GM12878 (cell line): ENCODE results near the gene TMEM132D. TPM values are rescaled to one million over a fixed set of nuclear protein-coding genes. Genes with fewer than 3 reads are reported as not detected.

Experiments
- ATAC-seq: fragments of 200-7000 bp; cut with Tn5 transposase; 3 replicates; pipeline ENCODE4 v1.9.1; 2020; ENCODE audit warnings: mild to moderate bottlenecking, moderate library complexity
- BruUV-seq: library from RNA; stranded (reverse); fragments of 400-500 nt; replicated peaks from 2 replicates; lab custom pipeline; 2021; lab: Mats Ljungman, UMichigan
- CTCF ChIA-PET: fragments of 300-600 bp; sonication (Branson Sonifier 250); formaldehyde crosslinking; extraction: SDS; loops from one replicate; lab custom pipeline; 2021; ENCODE audit warnings: inconsistent platforms; lab: Yijun Ruan, JAX
- POLR2A ChIA-PET: fragments of 350-600 bp; formaldehyde crosslinking; extraction: SDS; loops from one replicate; lab custom pipeline; 2021; ENCODE audit warnings: inconsistent platforms; lab: Charles Lee
- RAD21 ChIA-PET: fragments of 300-600 bp; sonication (Branson Sonifier 250); formaldehyde crosslinking; loops from one replicate; lab custom pipeline; 2023; ENCODE audit warnings: antibody characterized with exemption; ENCODE audit not compliant: unreplicated experiment; lab: Charles Lee
- SMC1A ChIA-PET: fragments of 300-600 bp; sonication (Branson Sonifier 250); formaldehyde crosslinking; loops from one replicate; lab custom pipeline; 2023; ENCODE audit not compliant: unreplicated experiment, uncharacterized antibody; lab: Charles Lee
- DNase-seq: peaks from one replicate; pipeline ENCODE4 v3.0.0-alpha.2; 2011; ENCODE audit warnings: low read depth, low spot score
- FAIRE-seq: peaks from 3 replicates; lab custom pipeline; 2011; peaks lifted over from hg19 to GRCh38; lab: Jason Lieb, UNC
- H2AFZ ChIP-seq: 2 replicates; pipeline ENCODE4 v1.6.0; 2011; ENCODE audit warnings: low read depth, low read length, control low read depth; ENCODE audit not compliant: control insufficient read depth
- H3K27ac ChIP-seq: 2 replicates; pipeline ENCODE4 v1.5.1; 2011; ENCODE audit warnings: control low read depth; ENCODE audit not compliant: control insufficient read depth, insufficient read depth
- H3K27me3 ChIP-seq, 2 experiments: replicated peaks in 1 of 2; 2 replicates each; pipeline versions ENCODE4 v1.6.0 to v1.6.1; 2011; ENCODE audit warnings: low read length in 1 of 2; ENCODE audit not compliant: control insufficient read depth in 2 of 2, insufficient read depth in 2 of 2
- H3K36me3 ChIP-seq, 2 experiments: 2 replicates each; pipeline ENCODE4 v1.5.1; 2011; ENCODE audit warnings: low read length in 1 of 2; ENCODE audit not compliant: control insufficient read depth in 2 of 2, insufficient read depth in 2 of 2
- H3K4me1 ChIP-seq: 2 replicates; pipeline ENCODE4 v1.6.1; 2011; ENCODE audit warnings: mild to moderate bottlenecking, low read length, moderate library complexity, mixed read lengths; ENCODE audit not compliant: control insufficient read depth, insufficient read depth
- H3K4me2 ChIP-seq: 2 replicates; pipeline ENCODE4 v1.6.0; 2011; ENCODE audit warnings: control low read depth; ENCODE audit not compliant: control insufficient read depth, insufficient read depth
- H3K4me3 ChIP-seq: fragments of 200-600 bp; sonication (generic); 2 replicates; pipeline ENCODE4 v1.5.1; 2016
- H3K79me2 ChIP-seq: 2 replicates; pipeline ENCODE4 v1.6.0; 2011; ENCODE audit warnings: low read length; ENCODE audit not compliant: control insufficient read depth, insufficient read depth
- H3K9ac ChIP-seq: 2 replicates; pipeline ENCODE4 v1.8.0; 2011; ENCODE audit warnings: low read length, control low read depth, mixed read lengths; ENCODE audit not compliant: control insufficient read depth, insufficient read depth
- H3K9me3 ChIP-seq: replicated peaks from 3 replicates; pipeline ENCODE4 v1.5.1; 2011; ENCODE audit warnings: mild to moderate bottlenecking, low read length; ENCODE audit not compliant: control insufficient read depth, insufficient read depth
- H4K20me1 ChIP-seq: 2 replicates; pipeline ENCODE4 v1.6.0; 2011; ENCODE audit not compliant: control insufficient read depth, insufficient read depth
- CEBPB ChIP-seq, 2 experiments: fragments of 150-350 bp in 1 of 2; IDR thresholded peaks; 2 replicates each; pipeline ENCODE4 v1.6.1; 2012 to 2014; ENCODE audit warnings: low read depth in 2 of 2, low read length in 2 of 2, borderline replicate concordance in 1 of 2, inconsistent platforms in 1 of 2
- CREB1 ChIP-seq: IDR thresholded peaks from 2 replicates; pipeline ENCODE4 v1.6.1; 2012; ENCODE audit warnings: low read depth, mild to moderate bottlenecking, inconsistent platforms
- EED ChIP-seq: sonication (generic); IDR thresholded peaks from 2 replicates; pipeline ENCODE4 v1.6.1; 2016; ENCODE audit warnings: antibody characterized with exemption, low read depth
- HDAC2 ChIP-seq: fragments of 200-600 bp; sonication (generic); IDR thresholded peaks from 2 replicates; pipeline ENCODE4 v1.6.1; 2017
- IKZF1 ChIP-seq: fragments of 450-650 bp; conservative IDR thresholded peaks from 2 replicates; pipeline ENCODE4 v1.6.1; 2017; ENCODE audit warnings: antibody characterized with exemption, mild to moderate bottlenecking
- IRF4 ChIP-seq: IDR thresholded peaks from 2 replicates; pipeline ENCODE4 v1.6.1; 2011; ENCODE audit warnings: low read depth, low read length
- JUNB ChIP-seq: IDR thresholded peaks from 2 replicates; pipeline ENCODE4 v1.6.1; 2016; ENCODE audit warnings: antibody characterized with exemption, mild to moderate bottlenecking
- JUND ChIP-seq: IDR thresholded peaks from 2 replicates; pipeline ENCODE4 v1.6.1; 2012; ENCODE audit warnings: low read depth, mild to moderate bottlenecking, low read length, improper control_type of control experiment, moderate library complexity
- KAT2A ChIP-seq: conservative IDR thresholded peaks from 2 replicates; pipeline ENCODE4 v1.6.1; 2011; ENCODE audit warnings: low read depth, low read length; ENCODE audit not compliant: control insufficient read depth
- NR2C1 ChIP-seq: fragments of 450-650 bp; IDR thresholded peaks from 2 replicates; pipeline ENCODE4 v1.6.1; 2017; ENCODE audit warnings: antibody characterized with exemption, mild to moderate bottlenecking, moderate library complexity
- NR2F1 ChIP-seq: fragments of 450-650 bp; conservative IDR thresholded peaks from 2 replicates; pipeline ENCODE4 v1.6.1; 2017; ENCODE audit warnings: mild to moderate bottlenecking
- RAD51 ChIP-seq: fragments of 450-650 bp; IDR thresholded peaks from 2 replicates; pipeline ENCODE4 v1.6.1; 2016; ENCODE audit warnings: moderate library complexity, mild to moderate bottlenecking, inconsistent platforms
- RCOR1 ChIP-seq: conservative IDR thresholded peaks from 2 replicates; pipeline ENCODE4 v1.6.1; 2012; ENCODE audit warnings: low read depth, low read length, improper control_type of control experiment
- SMAD5 ChIP-seq: IDR thresholded peaks from 2 replicates; pipeline ENCODE4 v1.6.1; 2016; ENCODE audit warnings: antibody characterized with exemption, low read depth
- TARDBP ChIP-seq: IDR thresholded peaks from 2 replicates; pipeline ENCODE4 v1.6.1; 2016; ENCODE audit warnings: borderline replicate concordance
- TCF3 ChIP-seq: IDR thresholded peaks from 2 replicates; pipeline ENCODE4 v1.6.1; 2012; ENCODE audit warnings: low read depth, mild to moderate bottlenecking, low read length, borderline replicate concordance; ENCODE audit not compliant: insufficient read depth
- ZNF217 ChIP-seq: fragments of 450-650 bp; IDR thresholded peaks from 2 replicates; pipeline ENCODE4 v1.6.1; 2017; ENCODE audit warnings: antibody characterized with exemption, mild to moderate bottlenecking
- WGBS: methylation state at CpG from one replicate; pipeline ENCODE4 v1.1.6; 2016; ENCODE audit warnings: low lambda C conversion rate; ENCODE audit not compliant: insufficient replicate concordance, insufficient coverage; ENCODE audit errors: missing lambda C conversion rate; 5-methylcytosine and 5-hydroxymethylcytosine counted together
- in situ Hi-C: fragments of 300-500 bp; cut with MboI; formaldehyde crosslinking; loops from 9 replicates; pipeline ENCODE4 v1.14.3; 2018; ENCODE audit warnings: mixed read lengths
- intact Hi-C: fragments of 100-400 bp; cut with micrococcal nuclease; formaldehyde crosslinking; loops from one replicate; pipeline ENCODE4 v1.14.2; 2022; ENCODE audit not compliant: unreplicated experiment
- polyA plus RNA-seq, 11 experiments: library from polyadenylated mRNA; depleted of rRNA in 4 of 11; unstranded in 6 of 11; stranded (reverse) in 5 of 11; fragments of >200 nt; fragmentation: Nextera tagmentation in 4 of 11; fragmentation: Illumina TruSeq in 1 of 11; extraction: Ambion mirVana in 4 of 11; extraction: Trizol in 1 of 11; gene quantifications; 1 replicate in 1 of 11; 2 replicates in 10 of 11; pipeline versions ENCODE4 v1.2.1 to v1.2.3, GENCODE V29; 2011 to 2016; ENCODE audit warnings: inconsistent platforms in 2 of 11, missing spikeins in 2 of 11, low read depth in 1 of 11
- total RNA-seq, 4 experiments: library from RNA; depleted of rRNA in 3 of 4; stranded (reverse); fragments of >200 nt in 3 of 4; fragmentation: Illumina TruSeq in 1 of 4; extraction: Trizol in 1 of 4; gene quantifications; 2 replicates each; pipeline versions ENCODE4 v1.2.1 to v1.2.3, GENCODE V29; 2013 to 2021

The TMEM132D gene
- total and polyA plus RNA-seq, 10 of the 15 experiments (the other 5 are each of a cell fraction or from before 2014, with no cell fraction given) = under 0.01 to 0.12 (median 0.02) TPM; not detected in 3

DNA sequence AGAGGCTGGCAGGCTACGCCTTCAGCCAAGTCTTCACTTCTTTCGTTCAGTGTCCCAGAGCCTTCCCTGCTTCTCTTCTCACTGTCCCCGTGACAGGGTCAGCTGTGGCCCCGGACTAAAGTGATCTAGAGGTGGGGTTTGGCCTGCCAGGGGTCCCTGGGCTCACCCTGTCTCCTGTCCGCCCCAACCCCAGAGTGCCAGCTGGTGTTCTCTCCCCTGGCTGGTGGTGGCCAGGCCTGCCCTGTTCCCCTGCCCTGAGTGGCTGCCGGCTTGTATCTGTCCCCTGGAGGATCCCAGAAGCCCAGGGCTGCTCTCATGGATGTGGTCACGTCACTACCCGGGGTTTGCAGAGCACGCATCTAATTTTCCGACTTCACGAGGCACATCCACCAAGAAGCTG is 753.1 kb downstream of the TMEM132D start:
- ChIA-PET SMC1A (no interaction called here), CTCF (no interaction called here), RAD21 (no interaction called here), POLR2A (no interaction called here)
- in situ Hi-C loops = no loop called here
- BruUV-seq = no TSS peak
- Histone ChIP-seq H3K27ac (no peak overlapping the region), H3K79me2 (no peaks in the 10 kb centered on the region), H2AFZ (no peak overlapping the region), H4K20me1 (no peaks in the 10 kb centered on the region), H3K4me3 (no peak overlapping the region), H3K9me3 (no peaks in the 10 kb centered on the region), H3K36me3 (no peaks in the 10 kb centered on the region), H3K4me2 (no peak overlapping the region), H3K27me3 (no peaks in the 10 kb centered on the region), H3K4me1 (no peaks in the 10 kb centered on the region), H3K9ac (no peak overlapping the region)
- 11% methylated on average over 11 of the region's 11 CpGs for WGBS
- ATAC-seq = no peak
- no peak for FAIRE-seq
- intact Hi-C loops = no loop called here
- TF ChIP-seq KAT2A = no peak
- no peak for TF ChIP-seq NR2C1
- TF ChIP-seq RAD51 = no peak
- TF ChIP-seq CREB1 = no peak
- no peak for TF ChIP-seq EED
- TF ChIP-seq ZNF217 = no peak
- TF ChIP-seq TARDBP = no peak
- no peak for TF ChIP-seq HDAC2
- no peak for TF ChIP-seq IRF4
- no peak for TF ChIP-seq SMAD5
- TF ChIP-seq IKZF1 = no peak
- no peak for TF ChIP-seq RCOR1
- TF ChIP-seq JUND = no peak
- no peak for TF ChIP-seq NR2F1
- no peak for TF ChIP-seq TCF3
- TF ChIP-seq CEBPB (IDR thresholded peaks at IDR 0.05; ENCODE audit: borderline replicate concordance in 1 of 2, low read depth in 2 of 2, low read length in 2 of 2) = no peak
- TF ChIP-seq JUNB = no peak
- no peak for DNase-seq
